K562 (cell line): ENCODE results near the gene CLIC5. TPM values are rescaled to one million over a fixed set of nuclear protein-coding genes. Genes with fewer than 3 reads are reported as not detected.

Experiments used
- ATAC-seq: fragments of 200-7000 bp; cut with Tn5 transposase; 3 replicates; pipeline ENCODE4 v1.9.1; 2020; ENCODE audit warnings: moderate library complexity
- BruUV-seq: library from RNA; stranded (reverse); fragments of 400-500 nt; replicated peaks from 2 replicates; lab custom pipeline; 2021; lab: Mats Ljungman, UMichigan
- CTCF ChIA-PET: fragments of 300-600 bp; formaldehyde crosslinking; extraction: SDS; loops from one replicate; lab custom pipeline; 2021; ENCODE audit warnings: low intra/inter-chr PET ratio; lab: Yijun Ruan, JAX
- POLR2A ChIA-PET: fragments of 300-600, 350-650 bp; sonication (Branson Sonifier 250); formaldehyde crosslinking; extraction: SDS; loops from one replicate; lab custom pipeline; 2021; ENCODE audit warnings: antibody characterized with exemption, inconsistent platforms; lab: Yijun Ruan, JAX
- DNase-seq, 4 experiments: peaks; one replicate each; pipeline versions ENCODE4 v3.0.0 to v3.0.0-alpha.2; 2011 to 2018; ENCODE audit warnings: low spot score in 3 of 4, mixed read lengths in 3 of 4; ENCODE audit errors: extremely low read depth in 1 of 4
- FAIRE-seq: peaks from 2 replicates; lab custom pipeline; 2011; peaks lifted over from hg19 to GRCh38; lab: Jason Lieb, UNC
- H2AFZ ChIP-seq: 2 replicates; pipeline ENCODE4 v1.6.0; 2011; ENCODE audit warnings: low read depth, low read length, control low read depth, inconsistent platforms
- H3K27ac ChIP-seq: fragments of 200-600 bp; 3 replicates; pipeline ENCODE4 v1.8.0; 2011; ENCODE audit warnings: low read depth, mild to moderate bottlenecking, control low read depth, inconsistent platforms, low read length, moderate library complexity, mixed read lengths; ENCODE audit errors: extremely low read depth
- H3K27me3 ChIP-seq, 2 experiments: fragments of 300-600 bp in 1 of 2; 2 replicates in 1 of 2; 3 replicates in 1 of 2; pipeline versions ENCODE4 v1.6.0 to v1.8.0; 2011; ENCODE audit warnings: inconsistent platforms in 2 of 2, low read length in 2 of 2, mild to moderate bottlenecking in 1 of 2, mixed read lengths in 1 of 2, moderate library complexity in 1 of 2; ENCODE audit not compliant: control insufficient read depth in 2 of 2, insufficient read depth in 2 of 2
- H3K36me3 ChIP-seq: fragments of 300-600 bp; 3 replicates; pipeline ENCODE4 v1.8.0; 2011; ENCODE audit warnings: mild to moderate bottlenecking, low read length, inconsistent platforms; ENCODE audit not compliant: control insufficient read depth, insufficient read depth
- H3K4me1 ChIP-seq, 2 experiments: fragments of 200-600 bp in 1 of 2; replicated peaks in 1 of 2; 2 replicates in 1 of 2; 3 replicates in 1 of 2; pipeline versions ENCODE4 v1.5.1 to v1.8.0; 2011; ENCODE audit warnings: inconsistent platforms in 2 of 2, low read length in 2 of 2, mild to moderate bottlenecking in 1 of 2, mixed read lengths in 1 of 2, moderate library complexity in 1 of 2; ENCODE audit not compliant: control insufficient read depth in 2 of 2, insufficient read depth in 2 of 2
- H3K4me2 ChIP-seq: 2 replicates; pipeline ENCODE4 v1.6.1; 2011; ENCODE audit warnings: low read length, control low read depth, inconsistent platforms, mixed read lengths; ENCODE audit not compliant: insufficient read depth
- H3K4me3 ChIP-seq: fragments of 200-600 bp; sonication (generic), shearing (Covaris generic); 2 replicates; pipeline ENCODE4 v1.5.1; 2016; ENCODE audit warnings: control low read depth, inconsistent platforms
- H3K79me2 ChIP-seq: fragments of 200-600 bp; 3 replicates; pipeline ENCODE4 v1.8.0; 2011; ENCODE audit warnings: low read length, inconsistent platforms; ENCODE audit not compliant: control insufficient read depth, insufficient read depth
- H3K9ac ChIP-seq, 2 experiments: 2 replicates each; pipeline versions ENCODE4 v1.6.0 to v1.6.1; 2011; ENCODE audit warnings: low read depth in 2 of 2, low read length in 2 of 2, control low read depth in 1 of 2, inconsistent platforms in 1 of 2, mild to moderate bottlenecking in 1 of 2, mixed read lengths in 1 of 2; ENCODE audit not compliant: insufficient read depth in 1 of 2
- H3K9me1 ChIP-seq: one replicate; pipeline ENCODE4 v1.6.0; 2011; ENCODE audit warnings: inconsistent platforms, mild to moderate bottlenecking, low read length, moderate library complexity; ENCODE audit not compliant: control insufficient read depth, insufficient read depth
- H3K9me3 ChIP-seq: replicated peaks from 2 replicates; pipeline ENCODE4 v1.5.1; 2011; ENCODE audit warnings: low read depth, low read length, inconsistent platforms; ENCODE audit not compliant: control insufficient read depth, insufficient read depth
- H4K20me1 ChIP-seq: replicated peaks from 2 replicates; pipeline ENCODE4 v1.6.1; 2011; ENCODE audit warnings: low read length, inconsistent platforms, mixed read lengths; ENCODE audit not compliant: control insufficient read depth, insufficient read depth
- HES1 ChIP-seq: fragments of 450-650 bp; IDR thresholded peaks from 2 replicates; pipeline ENCODE4 v1.6.1; 2016; ENCODE audit warnings: low read depth, mild to moderate bottlenecking, moderate library complexity
- NR2C2 ChIP-seq, 2 experiments: fragments of 200-800 bp in 1 of 2; sonication (Bioruptor generic) in 1 of 2; sonication (generic) in 1 of 2; formaldehyde crosslinking in 1 of 2; IDR thresholded peaks; 2 replicates each; pipeline versions ENCODE4 v1.6.1 to v1.8.0; 2016 to 2022; ENCODE audit warnings: mild to moderate bottlenecking in 1 of 2, missing compliant biosample characterization in 1 of 2, missing genetic modification characterization in 1 of 2, missing genetic modification reagents in 1 of 2
- YY1 ChIP-seq, 3 experiments: IDR thresholded peaks; 2 replicates each; pipeline ENCODE4 v1.6.1; 2011; ENCODE audit warnings: low read length in 2 of 3, mild to moderate bottlenecking in 2 of 3, moderate library complexity in 2 of 3, borderline replicate concordance in 1 of 3, control low read depth in 1 of 3, low read depth in 1 of 3; ENCODE audit not compliant: insufficient read depth in 3 of 3, insufficient replicate concordance in 2 of 3, control insufficient read depth in 1 of 3, insufficient read length in 1 of 3; ENCODE audit errors: extremely low read depth in 1 of 3
- ZNF224 ChIP-seq: sonication (generic); formaldehyde crosslinking; IDR thresholded peaks from 2 replicates; pipeline ENCODE4 v1.8.0; 2022; ENCODE audit warnings: mild to moderate bottlenecking, missing genetic modification reagents
- ZNF551 ChIP-seq: fragments of 250-450 bp; sonication (Bioruptor Pico); IDR thresholded peaks from 2 replicates; pipeline ENCODE4 v1.5.0; 2021; ENCODE audit warnings: mild to moderate bottlenecking, moderate library complexity
- WGBS: fragments of 100-300 bp; shearing (Covaris generic); methylation state at CpG from one replicate; pipeline ENCODE4 v1.1.6; 2016; ENCODE audit warnings: low coverage, mixed read lengths; ENCODE audit not compliant: insufficient coverage; ENCODE audit errors: missing lambda C conversion rate; 5-methylcytosine and 5-hydroxymethylcytosine counted together
- in situ Hi-C: fragments of 300-500 bp; cut with MboI; formaldehyde crosslinking; loops from 4 replicates; pipeline ENCODE4 v1.15.0; 2018; ENCODE audit warnings: inconsistent platforms, mixed read lengths
- intact Hi-C: fragments of 100-400 bp; cut with micrococcal nuclease; formaldehyde crosslinking; loops from 2 replicates; pipeline ENCODE4 v1.14.2; 2022
- polyA plus RNA-seq, 8 experiments: library from polyadenylated mRNA; depleted of rRNA in 4 of 8; stranded (reverse) in 5 of 8; unstranded in 3 of 8; fragments of >200 nt; fragmentation: Nextera tagmentation in 2 of 8; fragmentation: Illumina TruSeq in 1 of 8; extraction: Ambion mirVana in 2 of 8; extraction: Trizol in 1 of 8; gene quantifications; 2 replicates each; pipeline versions ENCODE4 v1.2.1 to v1.2.3, GENCODE V29; 2011 to 2014; ENCODE audit warnings: inconsistent platforms in 1 of 8, missing spikeins in 1 of 8
- total RNA-seq, 7 experiments: library from RNA; depleted of rRNA in 6 of 7; stranded (reverse); fragments of >200 nt in 6 of 7; fragmentation: Illumina TruSeq in 2 of 7; extraction: Trizol in 2 of 7; gene quantifications; 2 replicates each; pipeline versions ENCODE4 v1.2.1 to v1.2.3, GENCODE V29; 2011 to 2021; ENCODE audit warnings: low replicate concordance in 1 of 7

CLIC5 gene
- total and polyA plus RNA-seq, 9 of the 15 experiments (the other 6 are each of a cell fraction or from before 2014, with no cell fraction given), result 0.31 TPM; not detected in 8

- Histone ChIP-seq H3K27ac (no peak overlapping the region), H3K4me3 (no peak overlapping the region), H4K20me1 (no peaks in the 10 kb centered on the region), H3K27me3 (peaks cover 0 to under 1% of the 10 kb centered on the region in 2 experiments; a peak in 1 of 5 replicates), H3K79me2 (no peaks in the 10 kb centered on the region), H3K9ac (no peak overlapping the region), H2AFZ (no peak overlapping the region), H3K36me3 (no peaks in the 10 kb centered on the region), H3K4me1 (no peaks in the 10 kb centered on the region), H3K9me3 (no peaks in the 10 kb centered on the region), H3K4me2 (no peak overlapping the region), H3K9me1 (no peaks in the 10 kb centered on the region)
- in situ Hi-C loops (loop anchor here (10.0 kb wide), 1 partner anchor 1267 kb away; no protein-coding TSS in a partner anchor), intact Hi-C loops (loop anchor here (1.0 to 10.0 kb wide), 4 partner anchors 277 to 1444 kb away; no protein-coding TSS in a partner anchor)
- FAIRE-seq (no peak), ATAC-seq (no peak), DNase-seq (no peak)
- WGBS, result 0% methylated on average over 6 of the region's 6 CpGs
- POLR2A ChIA-PET, result no interaction called here
- CTCF ChIA-PET, result interaction anchor here (2.1 kb wide), 1 partner anchor 1266 kb away, joined by 19 read pairs; no protein-coding TSS in a partner anchor
- TF ChIP-seq HES1 (no peak), NR2C2 (CRISPR knock-in tag; IDR thresholded peaks at IDR 0.05) (no peak), NR2C2 (tag; IDR thresholded peaks at IDR 0.05) (no peak), YY1 (IDR thresholded peaks at IDR 0.05; ENCODE audit: borderline replicate concordance in 1 of 3, control insufficient read depth in 1 of 3, extremely low read depth in 1 of 3, insufficient read depth in 3 of 3, insufficient read length in 1 of 3, insufficient replicate concordance in 2 of 3, low read depth in 1 of 3, low read length in 2 of 3) (no peak), ZNF551 (CRISPR knock-in tag) (no peak), ZNF224 (CRISPR knock-in tag) (no peak)
- BruUV-seq, result no TSS peak
Observed at GRCh38 chr6:45921691-45922281, 93.9 kb downstream of the CLIC5 start.
